ENCODE results near the gene NDRG2.

NDRG2 gene

DNA sequence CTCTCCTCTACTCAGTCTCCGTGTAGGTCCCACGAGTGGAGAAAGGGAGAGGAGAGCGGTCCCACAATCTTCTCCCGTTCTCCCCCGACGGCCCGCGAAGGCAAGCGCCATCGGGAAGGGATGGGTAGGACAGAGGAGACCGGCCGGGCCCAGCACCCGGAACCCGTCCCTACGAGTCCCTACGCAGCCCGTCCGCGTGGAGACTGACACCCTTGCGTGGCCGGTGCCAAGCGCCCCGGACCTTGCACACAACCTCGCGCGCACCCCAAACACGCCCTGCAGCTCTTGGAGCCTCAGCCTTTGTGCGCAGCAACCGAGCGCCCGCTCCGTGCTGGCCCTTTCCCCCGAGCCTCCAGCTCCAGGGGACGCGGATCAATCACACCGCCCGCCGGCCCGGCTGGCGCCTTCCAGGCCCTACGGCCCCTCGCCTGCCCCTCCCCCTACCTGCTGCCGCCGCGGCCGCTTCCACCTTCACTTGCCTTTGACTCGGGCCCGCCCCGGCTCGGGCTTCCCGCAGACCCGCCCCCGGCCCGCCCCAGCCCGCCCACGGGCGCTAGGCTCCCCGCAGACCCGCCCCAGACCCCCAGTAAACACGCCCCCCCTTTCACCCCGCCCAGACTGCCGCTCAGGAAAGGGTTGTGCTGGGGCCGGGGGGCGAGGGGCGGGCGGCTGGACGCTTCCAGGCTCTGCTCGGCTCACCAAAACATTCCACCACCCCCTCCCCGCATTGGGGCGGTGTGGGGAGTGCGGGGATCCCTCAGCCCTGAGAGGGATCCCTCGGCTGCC, at the start of gene NDRG2:
Gene NDRG2, minus strand, starts transcription at position 477 of the 786 bp plus-strand sequence. CDS start 1,746 bp downstream, outside the sequence.
- DNase-seq, result no peak

DNA sequence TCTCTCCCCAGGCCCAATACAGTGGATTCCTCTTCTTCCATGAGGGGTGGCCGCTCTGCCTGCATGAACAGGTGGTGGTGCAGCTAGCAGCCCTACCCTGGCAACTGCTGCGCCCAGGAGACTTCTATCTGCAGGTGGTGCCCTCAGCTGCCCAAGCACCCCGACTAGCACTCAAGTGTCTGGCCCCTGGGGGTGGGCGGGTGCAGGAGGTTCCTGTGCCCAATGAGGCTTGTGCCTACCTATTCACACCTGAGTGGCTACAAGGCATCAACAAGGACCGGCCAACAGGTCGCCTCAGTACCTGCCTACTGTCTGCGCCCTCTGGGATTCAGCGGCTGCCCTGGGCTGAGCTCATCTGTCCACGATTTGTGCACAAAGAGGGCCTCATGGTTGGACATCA, 49.1 kb upstream of the NDRG2 start:
- no peak for DNase-seq

DNA sequence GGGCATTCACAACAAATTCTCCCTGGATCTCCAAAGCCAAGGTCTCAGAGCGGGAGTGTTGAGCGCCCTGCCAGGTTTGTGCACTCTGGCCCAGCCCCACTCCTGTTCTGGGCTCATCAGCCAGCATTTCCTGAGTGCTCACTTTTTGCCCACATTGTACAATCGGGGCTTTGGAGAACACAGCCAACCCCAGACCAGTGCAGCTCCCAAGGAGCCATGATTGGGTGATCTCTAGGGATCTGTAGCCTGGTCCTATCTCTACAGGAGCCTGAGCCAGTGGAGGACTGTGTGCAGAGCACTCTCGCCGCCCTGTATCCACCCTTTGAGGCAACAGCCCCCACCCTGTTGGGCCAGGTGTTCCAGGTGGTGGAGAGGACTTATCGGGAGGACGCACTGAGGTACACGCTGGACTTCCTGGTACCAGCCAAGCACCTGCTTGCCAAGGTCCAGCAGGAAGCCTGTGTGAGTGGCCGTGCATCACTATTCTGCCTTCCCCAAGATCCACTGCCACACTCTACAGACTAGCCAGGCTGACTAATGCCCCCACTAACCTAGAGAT, 48.0 kb upstream of the NDRG2 start:
- DNase-seq, result no peak

DNA sequence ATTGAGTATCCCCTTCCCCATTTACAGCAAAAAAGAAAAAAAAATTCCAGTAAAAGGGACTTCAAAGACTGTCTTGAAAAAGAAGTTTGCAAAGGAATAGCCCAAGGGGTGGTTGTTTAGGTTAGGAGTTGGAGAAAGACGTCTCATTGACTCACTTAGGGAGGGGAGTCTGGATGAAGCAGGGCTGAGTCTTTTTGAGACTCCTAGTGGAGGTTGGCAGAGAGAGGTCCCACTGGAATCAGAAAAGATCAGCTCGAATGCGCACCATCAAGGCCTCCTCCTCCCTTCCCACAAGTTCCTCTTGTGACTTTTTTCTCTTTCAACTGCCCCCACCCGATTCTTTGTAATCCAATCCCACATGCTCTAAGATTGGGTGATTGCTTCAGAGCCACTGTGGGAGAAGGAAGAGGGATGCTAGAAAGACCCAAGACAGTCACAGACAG, 47.2 kb upstream of the NDRG2 start:
- DNase-seq, result peak; percentile 79 to 89

DNA sequence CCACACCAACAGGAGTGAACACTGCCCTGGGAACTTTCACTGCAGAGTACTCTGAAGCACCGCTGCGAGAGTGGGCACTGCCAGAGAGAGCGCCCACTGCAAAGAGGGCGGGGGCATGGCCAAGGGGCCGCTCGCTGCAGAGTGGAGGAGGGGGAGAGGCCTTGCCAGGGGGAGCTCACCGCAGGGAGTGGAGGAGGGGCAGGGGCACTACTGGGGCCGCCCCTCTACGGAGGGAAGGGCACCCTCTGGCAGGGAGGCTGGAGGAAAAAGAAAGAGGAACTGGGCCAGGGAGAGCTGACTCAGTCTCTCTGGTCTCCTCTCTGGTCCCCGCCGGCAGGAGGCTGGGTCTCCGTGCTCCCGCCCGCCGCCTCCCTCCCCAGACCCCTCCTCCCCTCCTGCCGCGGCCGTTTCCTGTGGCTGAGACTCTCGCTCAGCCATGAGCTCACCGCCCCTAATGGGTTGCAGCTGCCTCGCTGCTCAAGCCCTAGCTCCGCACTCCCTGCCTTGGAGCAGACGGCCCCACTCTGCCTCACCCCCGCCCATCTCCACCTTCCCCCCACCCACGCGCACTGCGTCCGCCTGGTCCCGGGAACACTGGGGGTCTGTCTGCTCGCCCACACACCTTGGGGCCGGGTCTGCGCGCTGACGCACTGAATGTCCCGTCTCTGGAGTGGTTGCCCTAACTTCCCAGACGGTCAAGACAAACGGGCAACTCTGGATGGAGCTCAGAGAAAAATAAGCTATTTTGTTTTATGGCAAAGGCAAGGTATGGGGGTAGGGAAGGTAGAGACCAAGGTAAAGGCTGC, 46.6 kb upstream of the NDRG2 start:
- DNase-seq, result peak; percentile 57 to 61

DNA sequence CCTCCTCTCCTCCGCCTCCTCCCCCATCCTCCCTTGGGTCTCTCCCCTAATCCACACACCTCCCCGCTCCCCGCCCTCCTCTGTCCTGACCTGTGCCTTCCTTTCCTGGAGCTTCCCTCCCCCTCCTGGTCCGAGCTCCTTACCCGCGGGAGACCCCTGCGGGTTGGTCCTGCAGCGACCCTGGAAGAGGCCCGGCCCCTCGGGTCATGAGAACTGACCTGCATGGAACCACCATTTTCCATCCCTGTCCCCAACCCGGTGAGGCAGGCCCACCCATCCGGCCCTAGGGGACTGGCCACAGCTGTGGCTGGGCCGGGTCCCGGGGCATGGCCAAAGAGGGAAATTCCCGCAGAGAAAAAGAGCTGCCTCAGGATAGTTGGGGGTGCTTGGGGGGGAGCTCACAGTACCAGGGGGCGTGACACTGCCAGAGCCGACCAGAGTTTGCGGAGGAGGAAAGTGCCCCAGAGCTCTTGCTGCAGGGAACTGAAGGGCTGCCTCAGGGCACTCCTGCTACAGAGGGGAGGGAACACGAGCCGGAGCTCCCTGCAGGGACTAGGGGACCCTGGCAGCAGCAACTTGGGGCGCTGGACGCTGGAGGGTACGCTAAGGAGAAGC, 45.9 kb upstream of the NDRG2 start:
- peak in 1 of 2 donors; percentile 49 for DNase-seq

DNA sequence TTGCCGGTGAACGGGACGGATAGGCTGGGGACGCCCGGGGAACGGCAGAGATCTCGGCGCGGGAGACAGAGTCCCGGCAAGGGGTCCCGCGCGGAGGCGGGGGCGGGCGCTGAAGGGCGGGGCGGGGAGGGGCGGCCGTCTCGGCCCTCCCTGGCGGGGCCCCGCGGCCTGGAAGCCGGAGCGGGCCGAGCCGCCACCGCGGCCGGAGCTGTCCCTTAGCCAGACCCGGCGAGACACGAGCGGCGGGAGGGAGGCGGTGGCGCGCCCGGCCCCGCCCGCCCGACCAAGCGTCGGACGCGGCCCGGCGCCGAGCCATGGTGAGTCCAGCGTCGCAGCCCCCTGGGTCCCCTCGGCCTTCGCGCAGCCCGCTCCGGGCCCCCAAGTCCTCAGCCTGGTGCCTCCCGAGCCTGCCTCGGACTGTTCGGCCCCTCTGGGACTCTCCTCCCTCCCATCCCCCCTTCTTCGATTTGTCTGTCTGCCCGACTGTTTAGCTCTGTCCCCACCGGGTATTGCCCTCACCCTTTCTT, 45.3 kb upstream of the NDRG2 start, which contains the start of gene ARHGEF40:
Gene ARHGEF40, plus strand, starts transcription at position 222 of the 527 bp plus-strand sequence. Its CDS starts 93 bp downstream, at position 315.
- peak in 1 of 2 donors; percentile 20 for DNase-seq

DNA sequence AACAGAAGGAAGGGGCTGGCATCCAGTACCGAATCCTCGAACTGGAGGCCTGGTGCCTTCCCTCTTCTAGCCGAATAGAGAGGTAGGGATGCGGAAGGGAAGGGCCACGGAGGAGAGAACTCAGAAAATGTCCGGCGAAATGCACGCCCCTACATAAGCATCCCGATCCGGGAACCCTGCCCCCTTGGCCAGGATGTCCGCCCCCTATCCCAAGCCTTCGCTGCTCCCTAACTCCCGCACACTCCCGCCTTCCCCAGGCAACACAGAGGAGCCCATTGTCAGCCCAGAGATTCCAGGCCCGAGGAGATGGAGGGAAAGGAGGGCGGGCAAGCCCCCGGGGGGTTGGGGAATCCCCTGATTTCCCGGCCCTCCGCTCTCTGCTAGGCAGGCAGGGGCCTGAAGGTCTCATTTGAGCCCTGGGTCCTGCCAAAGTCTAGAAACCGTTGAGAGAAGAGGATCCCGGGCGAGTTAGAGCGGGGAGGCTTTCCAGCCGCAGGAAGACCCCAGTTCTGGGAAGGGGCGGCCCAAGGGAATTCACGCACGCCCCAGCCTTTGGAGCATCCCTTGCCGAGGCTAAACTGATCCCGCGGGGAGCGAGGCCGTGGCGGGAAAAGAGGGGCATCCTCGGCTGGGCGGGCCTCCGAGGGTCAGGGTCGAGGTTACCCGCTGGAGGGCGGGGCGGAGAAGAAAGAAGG, 44.7 kb upstream of the NDRG2 start:
- no peak for DNase-seq

DNA sequence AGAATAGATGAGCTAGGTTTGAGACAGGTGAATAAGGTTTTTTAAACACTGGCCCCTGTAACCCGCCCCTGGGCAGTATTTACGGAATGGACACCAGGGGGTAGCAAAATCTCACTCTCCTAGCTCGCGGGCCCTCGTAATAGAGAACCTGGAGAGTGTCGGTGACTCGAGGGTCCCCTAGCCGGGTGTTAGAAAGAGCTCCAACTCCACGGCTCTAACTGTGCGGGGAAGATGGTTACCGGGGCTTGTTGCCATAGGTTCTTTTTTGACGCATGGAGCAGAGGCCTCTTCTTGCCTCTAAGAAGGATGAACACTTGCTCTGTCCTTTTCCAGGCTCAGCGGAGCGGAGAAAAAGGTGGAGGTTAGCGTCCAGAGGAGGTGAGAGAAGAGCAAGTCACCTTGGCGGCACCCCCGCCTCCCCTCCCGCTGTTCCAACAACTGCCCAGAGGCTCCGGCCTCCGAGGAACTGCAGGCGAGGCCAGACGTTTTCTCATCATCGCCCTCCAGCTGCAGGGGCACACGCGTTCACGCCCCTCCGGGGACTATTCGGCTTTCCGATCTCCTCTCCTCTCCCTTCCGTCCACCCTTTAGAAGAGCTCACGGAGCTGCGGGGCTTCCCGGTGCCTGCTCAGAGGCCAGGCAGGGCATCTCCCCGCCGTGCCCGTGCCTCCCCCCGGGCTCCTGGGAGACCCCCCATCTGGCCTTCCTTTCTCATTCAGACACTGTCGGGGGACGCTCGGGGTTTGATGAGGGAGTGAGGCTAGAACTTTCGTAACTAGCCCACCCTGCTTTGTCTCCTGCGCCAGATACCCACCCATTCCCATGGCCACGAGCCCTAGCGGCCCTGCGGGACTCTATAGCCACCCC, 43.9 kb upstream of the NDRG2 start:
- DNase-seq, result peak; percentile 38 to 74

DNA sequence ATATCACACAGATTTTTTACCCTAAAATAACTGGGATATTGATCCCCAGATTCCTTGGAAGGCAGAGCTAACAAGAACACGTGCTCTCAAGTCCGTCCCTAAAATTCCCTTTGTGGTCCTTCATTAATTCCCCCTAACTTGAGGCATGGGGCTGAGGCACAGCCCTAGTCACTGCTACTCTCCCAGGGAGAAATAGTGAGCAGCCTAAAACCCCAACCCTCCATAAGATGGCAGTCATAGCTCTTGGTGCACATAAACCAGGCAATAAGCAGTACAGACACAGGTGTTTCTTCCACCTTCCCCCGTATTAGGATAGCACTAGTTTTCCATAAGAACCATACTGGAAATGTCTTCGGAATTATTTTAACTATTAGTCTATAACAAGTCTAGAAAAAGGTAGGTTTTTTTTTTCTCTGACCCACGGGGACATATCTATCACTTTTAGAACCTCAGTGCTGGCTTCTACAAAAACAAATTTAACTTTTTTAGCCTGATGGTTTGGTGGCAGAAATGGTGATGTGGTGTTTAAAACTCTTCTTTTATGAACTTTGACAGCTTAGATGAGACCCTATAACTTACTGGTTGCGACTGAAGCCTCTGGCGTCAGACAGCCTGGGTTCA, 42.1 kb upstream of the NDRG2 start:
- DNase-seq, result no peak

DNA sequence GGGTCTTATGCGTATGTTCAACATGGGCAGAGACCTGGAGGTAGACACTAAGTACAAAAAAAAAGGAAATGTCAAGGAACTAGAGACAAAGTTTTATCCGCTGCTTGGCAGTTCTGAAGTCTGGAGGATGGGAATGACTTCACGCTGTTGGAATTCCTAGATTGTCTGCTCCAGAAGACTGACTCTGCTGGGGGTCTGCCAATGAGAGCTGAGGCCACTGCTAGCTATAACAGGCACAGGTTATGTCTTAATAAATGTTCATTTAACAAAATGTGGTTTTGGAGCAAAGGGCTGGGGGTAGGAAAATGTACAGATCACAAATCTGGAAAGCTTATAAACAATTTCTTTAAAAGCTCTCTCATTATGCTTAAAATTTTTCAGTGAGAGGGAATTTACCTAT, 38.6 kb upstream of the NDRG2 start:
- DNase-seq, result no peak

DNA sequence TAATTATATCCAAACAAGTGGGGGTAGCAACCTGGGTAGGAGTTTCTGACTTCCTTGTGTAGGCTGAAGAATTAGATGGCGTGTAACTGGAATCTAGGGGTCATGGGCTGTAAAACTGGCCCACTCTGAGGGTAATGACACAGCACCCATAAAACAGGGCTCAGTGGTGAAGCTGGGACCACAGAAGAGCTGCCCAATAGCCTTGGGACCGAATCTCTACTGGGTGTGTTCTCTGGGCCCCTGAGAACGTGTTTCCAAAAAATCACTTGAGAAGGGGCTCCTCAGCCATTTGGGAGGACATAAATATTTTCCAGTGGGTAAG, 36.4 kb upstream of the NDRG2 start:
- no peak for DNase-seq

DNA sequence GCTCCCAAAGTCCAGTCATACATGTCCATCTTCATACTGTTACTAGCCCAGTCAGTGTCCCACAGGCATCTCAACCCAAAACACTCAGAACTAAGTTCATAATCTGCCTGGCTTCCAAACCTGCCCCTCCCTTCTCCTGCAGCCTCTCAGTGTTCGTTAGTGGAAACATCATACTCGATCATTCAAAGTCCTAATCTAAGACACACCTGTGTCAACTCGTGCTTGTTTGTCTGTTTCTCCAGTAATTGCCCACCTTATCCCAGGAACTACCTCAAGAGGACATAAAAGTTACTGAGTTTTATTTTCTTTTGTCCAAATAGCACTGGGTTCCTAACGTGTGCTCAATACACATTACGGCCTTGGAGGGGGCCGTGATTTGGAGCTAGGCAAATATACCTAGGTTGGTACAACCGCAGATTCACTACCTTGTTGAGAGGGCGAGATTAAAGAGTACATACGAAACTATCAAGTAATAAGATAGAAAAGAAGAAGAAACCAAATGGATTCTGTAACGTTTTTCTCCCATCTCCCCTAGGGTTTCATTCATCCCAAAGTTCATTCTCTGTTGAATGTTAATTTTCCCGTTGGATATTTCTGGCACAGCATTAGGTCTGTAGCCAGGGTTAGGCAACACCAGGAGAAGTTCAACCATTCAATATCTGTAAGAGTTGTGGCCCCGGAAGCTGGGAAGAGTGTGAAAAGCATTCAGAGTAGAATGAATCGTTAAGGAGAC, 35.9 kb upstream of the NDRG2 start:
- DNase-seq, result no peak

DNA sequence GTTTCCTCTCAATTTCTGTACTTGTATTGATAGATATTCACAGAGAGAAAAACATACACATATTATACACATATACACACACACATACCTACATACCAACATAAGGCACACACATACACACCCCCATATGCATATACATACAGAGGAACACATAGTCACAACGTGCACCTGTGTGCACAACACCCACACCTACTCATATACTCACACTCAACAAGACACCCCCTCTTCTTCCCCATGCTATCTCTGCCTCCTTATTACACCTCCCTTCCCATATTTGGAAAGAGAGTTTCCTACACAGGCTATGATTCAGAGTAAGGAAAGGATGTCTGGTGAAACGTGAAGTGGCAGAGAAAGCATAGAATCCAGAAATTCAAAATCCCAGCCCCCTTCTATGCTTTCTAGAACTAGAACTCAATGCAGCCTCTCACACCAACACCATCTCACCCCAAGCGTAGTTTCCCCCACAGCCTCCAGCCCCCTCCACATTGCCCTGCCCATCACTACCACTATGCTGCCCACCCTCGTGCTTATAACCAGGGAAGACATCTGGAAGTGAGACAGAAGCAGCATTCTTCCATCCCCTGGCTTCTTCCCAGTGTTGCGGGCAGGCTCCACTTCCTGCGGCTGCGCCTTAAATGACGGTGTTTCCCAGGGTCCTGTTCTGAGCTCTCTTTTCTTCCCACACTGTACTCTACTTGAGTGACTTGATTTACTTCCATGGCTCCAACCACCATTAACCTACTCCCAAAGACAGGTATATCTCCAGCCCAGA, 35.2 kb upstream of the NDRG2 start:
- no peak for DNase-seq

DNA sequence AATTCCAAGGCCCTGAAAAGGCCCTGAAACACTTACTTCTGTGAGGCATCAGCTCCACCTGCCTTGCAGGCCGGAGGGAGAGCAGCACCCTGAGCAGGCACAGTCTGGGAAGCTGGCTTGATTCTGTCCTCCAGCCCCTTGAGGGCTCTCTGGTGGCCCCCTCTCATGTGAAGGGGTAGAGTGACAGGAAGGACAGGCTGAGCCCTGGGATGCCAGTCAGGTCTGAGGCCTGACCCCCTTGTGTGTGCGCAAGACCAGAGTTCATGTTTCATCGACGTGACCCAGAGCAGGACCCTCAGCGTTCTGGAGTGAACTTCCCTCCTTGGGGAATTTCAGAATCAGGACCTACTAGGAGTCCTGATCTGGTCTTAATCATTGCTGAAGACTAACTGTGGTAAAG, 34.0 kb upstream of the NDRG2 start:
- DNase-seq, result no peak

DNA sequence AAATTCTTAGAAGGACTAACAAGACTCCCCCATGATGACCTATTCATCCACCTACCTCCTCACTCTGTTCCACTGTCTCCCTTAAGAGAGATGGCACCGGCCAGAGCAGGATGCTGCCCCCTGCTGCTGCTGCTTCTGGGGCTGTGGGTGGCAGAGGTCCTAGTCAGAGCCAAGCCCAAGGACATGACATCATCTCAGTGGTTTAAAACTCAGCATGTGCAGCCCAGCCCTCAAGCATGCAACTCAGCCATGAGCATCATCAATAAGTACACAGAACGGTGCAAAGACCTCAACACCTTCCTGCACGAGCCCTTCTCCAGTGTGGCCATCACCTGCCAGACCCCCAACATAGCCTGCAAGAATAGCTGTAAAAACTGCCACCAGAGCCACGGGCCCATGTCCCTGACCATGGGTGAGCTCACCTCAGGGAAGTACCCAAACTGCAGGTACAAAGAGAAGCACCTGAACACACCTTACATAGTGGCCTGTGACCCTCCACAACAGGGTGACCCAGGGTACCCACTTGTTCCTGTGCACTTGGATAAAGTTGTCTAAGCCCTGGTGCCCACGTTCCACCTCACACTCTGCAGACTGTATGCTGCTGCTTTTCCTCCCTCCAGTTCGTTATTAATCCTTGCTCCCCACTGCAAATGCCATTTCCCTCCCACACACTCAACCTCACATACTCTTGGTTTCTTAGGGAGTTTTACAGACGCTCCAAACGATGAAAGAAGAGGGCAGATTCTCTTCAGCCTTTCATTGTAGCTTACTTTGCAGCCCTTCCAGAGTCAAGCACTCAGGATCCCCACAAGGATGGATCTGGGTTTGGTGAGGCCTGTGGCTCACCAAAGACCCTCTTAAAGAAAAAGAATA, 33.2 kb upstream of the NDRG2 start, which contains the start of gene RNASE8:
Gene RNASE8, plus strand, starts transcription at position 20 of the 873 bp plus-strand sequence. Its CDS starts 71 bp downstream, at position 91.
- DNase-seq, result no peak

DNA sequence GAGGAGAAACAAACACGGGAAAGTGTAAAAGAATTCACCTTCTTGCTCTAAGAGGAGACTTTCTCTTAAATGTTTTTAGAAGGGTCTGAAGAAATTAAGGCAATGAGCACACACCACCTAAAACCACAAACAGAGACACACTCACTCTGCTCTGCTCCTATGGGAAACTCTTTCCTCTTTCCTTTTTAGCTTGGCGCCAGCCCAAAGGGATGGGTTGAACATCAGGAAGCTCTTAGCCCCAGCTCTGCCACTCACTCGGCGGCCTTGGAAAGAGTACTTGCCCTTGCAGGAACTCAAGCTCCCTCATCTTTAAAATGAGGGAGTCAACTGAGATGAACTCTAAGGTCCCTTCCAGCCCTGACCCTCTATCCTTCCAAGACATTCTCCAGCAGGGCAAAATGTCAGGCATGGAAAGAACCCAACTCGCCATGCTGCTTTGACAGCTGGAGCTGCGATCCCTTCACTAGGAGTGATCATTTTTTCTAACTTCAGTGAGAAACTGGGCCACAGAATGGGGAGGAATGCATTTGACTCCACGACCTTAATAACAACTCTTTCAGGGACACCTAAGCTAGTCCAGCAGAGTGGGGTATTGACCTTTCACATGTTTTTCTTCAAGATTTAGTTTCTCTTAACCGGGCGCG, 31.8 kb upstream of the NDRG2 start:
- no peak for DNase-seq
